Stimulated activated naive CD8-positive, alpha-beta T cell treated with anti-CD3 and anti-CD28 coated beads, Interleukin-15, amount 100 ng/mL, for 72 hours (primary cell): ENCODE results near the gene HLA-DQB1.
A peak's percentile ranks its signal among the peaks of the same experiment; 100 is the strongest.
"Not testable (repeated sequence)": the region's sequence is repeated elsewhere in the genome, so short reads cannot be mapped to it uniquely, and the experiment has no call there.

Experiments used
- ATAC-seq: fragments of 150-1000 bp; cut with Tn5 transposase; 2 replicates; pipeline ENCODE4 v1.10.0; 2021; ENCODE audit warnings: mild to moderate bottlenecking, moderate library complexity
- DNase-seq, 2 donors: peaks; one replicate each; pipeline ENCODE4 v3.0.0; 2021 to 2022
- H3K27ac Mint-ChIP-seq, 2 donors: one replicate each; pipeline ENCODE4 v1.8.0; 2022; ENCODE audit warnings: mild to moderate bottlenecking in 2 of 2, mixed read lengths in 2 of 2, moderate library complexity in 2 of 2
- H3K27me3 Mint-ChIP-seq: one replicate; pipeline ENCODE4 v1.8.0; 2022; ENCODE audit warnings: mixed read lengths
- H3K4me1 Mint-ChIP-seq: one replicate; pipeline ENCODE4 v1.8.0; 2022; ENCODE audit warnings: mild to moderate bottlenecking, mixed read lengths
- H3K4me3 Mint-ChIP-seq, 2 donors: one replicate each; pipeline ENCODE4 v1.8.0; 2022; ENCODE audit warnings: mild to moderate bottlenecking in 2 of 2, mixed read lengths in 2 of 2, moderate library complexity in 1 of 2
- H3K9me3 Mint-ChIP-seq, 2 donors: one replicate each; pipeline ENCODE4 v1.8.0; 2022; ENCODE audit warnings: mixed read lengths in 2 of 2

HLA-DQB1 gene

DNA sequence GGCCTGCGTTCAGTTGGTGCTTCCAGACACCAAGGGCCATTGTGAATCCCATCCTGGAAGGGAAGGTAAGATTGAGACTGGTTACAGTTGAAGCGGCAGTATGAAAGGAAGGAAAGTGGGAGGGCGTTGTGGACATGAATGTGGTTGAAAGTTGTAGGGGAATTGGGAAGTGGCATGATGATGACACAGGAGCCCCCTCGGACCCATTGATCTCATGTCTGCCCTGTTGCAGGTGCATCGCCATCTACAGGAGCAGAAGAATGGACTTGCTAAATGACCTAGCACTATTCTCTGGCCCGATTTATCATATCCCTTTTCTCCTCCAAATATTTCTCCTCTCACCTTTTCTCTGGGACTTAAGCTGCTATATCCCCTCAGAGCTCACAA lies 23.7 kb downstream of the HLA-DQB1 start:
- Mint-ChIP-seq H3K27me3 (no peaks in the 10 kb centered on the region), H3K27ac (no peak overlapping the region), H3K9me3 (no peaks in the 10 kb centered on the region), H3K4me3 (no peak overlapping the region), H3K4me1 (peaks cover 16% of the 10 kb centered on the region)
- ATAC-seq (no peak), DNase-seq (no peak)

DNA sequence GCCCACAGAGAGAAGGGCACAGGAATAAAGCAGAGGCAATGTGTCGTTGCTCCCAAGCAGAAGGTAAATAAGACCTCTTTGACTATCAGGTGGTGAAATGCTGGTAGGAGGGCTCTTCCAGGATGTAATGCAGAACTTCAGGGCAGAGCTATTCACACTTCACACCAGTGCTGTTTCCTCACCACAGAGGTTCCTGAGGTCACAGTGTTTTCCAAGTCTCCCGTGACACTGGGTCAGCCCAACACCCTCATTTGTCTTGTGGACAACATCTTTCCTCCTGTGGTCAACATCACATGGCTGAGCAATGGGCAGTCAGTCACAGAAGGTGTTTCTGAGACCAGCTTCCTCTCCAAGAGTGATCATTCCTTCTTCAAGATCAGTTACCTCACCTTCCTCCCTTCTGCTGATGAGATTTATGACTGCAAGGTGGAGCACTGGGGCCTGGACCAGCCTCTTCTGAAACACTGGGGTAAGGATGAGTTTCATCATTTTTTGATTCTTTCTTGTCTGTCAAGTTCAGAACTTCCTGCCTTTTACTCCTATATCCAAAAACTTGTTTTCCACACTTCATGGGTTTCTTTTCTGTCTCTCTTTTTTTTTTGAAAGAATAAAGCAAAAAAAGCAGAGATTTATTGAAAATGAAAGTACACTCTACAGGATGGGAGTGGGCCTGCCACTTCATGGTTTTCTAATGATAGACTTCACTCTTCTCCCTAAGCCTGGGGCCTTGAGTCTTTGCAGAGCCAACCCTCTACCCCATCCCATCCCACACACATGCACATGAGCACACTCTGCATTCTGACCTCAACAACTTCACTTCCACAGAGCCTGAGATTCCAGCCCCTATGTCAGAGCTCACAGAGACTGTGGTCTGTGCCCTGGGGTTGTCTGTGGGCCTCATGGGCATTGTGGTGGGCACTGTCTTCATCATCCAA lies 24.4 kb downstream of the HLA-DQB1 start:
- DNase-seq (peak in 1 of 2 donors; percentile 16), ATAC-seq (peak; percentile 68)
- peaks cover 22% of the 10 kb centered on the region for H3K4me1 Mint-ChIP-seq
- not testable (repeated sequence) for H3K4me3 Mint-ChIP-seq, H3K9me3 Mint-ChIP-seq, H3K27me3 Mint-ChIP-seq
- peak overlapping the region in 1 of 2 donors; percentile 23 for H3K27ac Mint-ChIP-seq

DNA sequence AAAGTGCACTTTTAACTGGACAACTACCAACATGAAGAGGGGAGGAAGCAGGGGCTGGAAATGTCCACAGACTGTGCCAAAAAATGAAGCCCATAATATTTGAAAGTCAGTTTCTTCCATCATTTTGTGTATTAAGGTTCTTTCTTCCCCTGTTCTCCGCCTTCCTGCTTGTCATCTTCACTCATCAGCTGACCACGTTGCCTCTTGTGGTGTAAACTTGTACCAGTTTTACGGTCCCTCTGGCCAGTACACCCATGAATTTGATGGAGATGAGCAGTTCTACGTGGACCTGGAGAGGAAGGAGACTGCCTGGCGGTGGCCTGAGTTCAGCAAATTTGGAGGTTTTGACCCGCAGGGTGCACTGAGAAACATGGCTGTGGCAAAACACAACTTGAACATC lies 25.3 kb downstream of the HLA-DQB1 start:
- Mint-ChIP-seq H3K4me1 (peaks cover 24% of the 10 kb centered on the region), H3K27me3 (peaks cover 11% of the 10 kb centered on the region), H3K4me3 (no peak overlapping the region), H3K27ac (no peak overlapping the region), H3K9me3 (no peaks in the 10 kb centered on the region)
- DNase-seq (no peak), ATAC-seq (no peak)

DNA sequence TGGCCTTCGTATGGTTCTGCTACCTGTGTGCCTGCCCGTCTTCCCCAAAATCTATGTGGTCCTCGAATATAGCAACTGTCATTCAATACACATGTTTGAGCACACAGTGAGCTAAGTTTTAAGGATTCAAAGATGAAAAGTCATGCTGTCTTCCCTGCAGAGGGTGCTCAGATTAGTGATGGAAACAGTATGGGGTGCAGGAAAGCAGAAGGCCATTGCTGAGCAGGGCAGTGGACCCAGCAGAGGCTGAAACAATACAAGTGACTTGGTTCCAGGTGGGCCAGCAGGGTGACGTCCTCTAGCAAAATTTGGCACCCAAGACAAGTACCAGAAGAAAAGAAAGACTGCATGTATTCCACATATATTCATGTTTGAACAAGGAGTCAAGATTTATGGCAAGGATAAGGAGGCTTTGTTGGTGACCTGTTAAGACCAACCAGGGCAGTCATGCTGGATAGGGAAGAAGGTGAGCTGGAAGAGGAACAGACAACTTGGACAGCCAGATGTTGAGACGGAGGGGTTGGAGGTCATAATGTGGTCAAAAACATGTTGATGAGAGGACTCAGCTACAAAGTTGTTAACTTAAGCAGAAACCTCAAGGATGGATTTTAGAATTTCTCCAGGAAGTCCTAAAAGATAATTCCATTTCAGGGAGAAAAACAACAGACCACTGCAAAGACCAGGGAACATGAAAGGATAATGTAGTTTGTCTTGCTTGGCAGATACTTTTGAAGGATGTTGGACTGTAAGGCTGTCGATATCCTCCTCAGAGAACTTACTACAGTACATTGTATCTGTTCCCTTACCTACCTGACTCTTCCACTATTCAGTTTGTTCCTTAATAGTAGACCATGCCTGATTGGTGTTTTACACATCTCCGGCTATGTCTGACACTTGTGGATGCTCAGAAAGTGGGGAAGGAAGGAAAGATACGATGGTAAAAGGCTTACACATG lies 26.7 kb downstream of the HLA-DQB1 start:
- Mint-ChIP-seq H3K4me1 (peaks cover 25% of the 10 kb centered on the region), H3K27ac (no peak overlapping the region), H3K4me3 (no peak overlapping the region), H3K9me3 (no peaks in the 10 kb centered on the region), H3K27me3 (peaks cover 24% of the 10 kb centered on the region)
- no peak for ATAC-seq
- no peak for DNase-seq

DNA sequence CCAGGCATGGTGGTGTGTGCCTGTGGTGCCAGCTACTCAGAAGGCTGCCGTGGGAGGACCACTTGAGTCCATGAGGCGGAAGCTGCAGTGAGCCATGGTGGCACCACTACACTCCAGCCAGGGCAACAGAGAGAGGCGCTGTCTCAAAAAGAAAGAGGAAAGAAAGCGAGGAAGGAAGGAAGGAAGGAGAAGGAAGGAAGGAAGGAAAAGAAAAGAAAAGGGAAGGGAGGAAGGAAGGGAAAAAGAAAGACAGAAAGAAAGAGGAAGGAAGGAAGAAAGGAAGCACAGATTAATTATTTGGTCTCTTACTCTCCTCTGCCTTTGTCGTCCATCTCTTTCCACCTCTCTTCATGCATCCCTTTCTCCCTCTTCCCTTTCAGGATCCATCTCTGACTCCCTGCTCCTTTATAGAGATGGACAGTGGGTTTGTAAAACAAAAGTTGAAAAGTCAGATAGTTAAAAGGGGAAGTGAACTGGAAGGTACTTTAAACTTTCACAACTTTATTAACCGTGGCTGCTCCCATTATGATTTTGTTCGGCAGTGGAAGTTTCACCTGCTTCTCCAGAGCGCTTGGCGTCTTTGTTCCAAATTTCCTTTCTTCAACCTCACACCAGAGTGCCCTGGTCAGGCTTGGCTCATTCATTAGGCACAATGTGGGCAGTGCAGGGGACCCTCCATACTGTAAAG lies 27.8 kb downstream of the HLA-DQB1 start:
- ATAC-seq = no peak
- no peak for DNase-seq
- Mint-ChIP-seq H3K4me3 (no peak overlapping the region), H3K9me3 (no peaks in the 10 kb centered on the region), H3K27me3 (peaks cover 27% of the 10 kb centered on the region), H3K27ac (no peak overlapping the region), H3K4me1 (peaks cover 36% of the 10 kb centered on the region)

DNA sequence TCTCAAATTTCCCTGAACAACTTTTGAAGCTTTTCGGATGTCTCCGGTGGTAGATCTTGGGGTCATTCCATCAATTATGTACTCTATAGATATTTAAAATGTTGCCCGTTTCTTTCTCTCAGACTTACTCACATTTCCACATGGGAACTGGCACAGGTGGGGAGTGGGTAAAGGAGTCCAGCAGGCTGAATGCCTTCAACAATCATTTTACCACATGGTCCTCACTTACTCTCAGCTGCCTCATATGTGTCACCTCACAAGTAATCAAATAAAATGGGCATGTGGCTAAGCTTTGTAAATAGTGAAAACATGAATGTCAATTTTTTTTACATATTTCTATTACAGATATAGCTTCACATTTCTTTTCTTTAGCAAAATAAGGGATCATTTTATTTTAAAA lies 28.6 kb downstream of the HLA-DQB1 start:
- Mint-ChIP-seq H3K27ac (no peak overlapping the region), H3K4me1 (peaks cover 35% of the 10 kb centered on the region), H3K4me3 (no peak overlapping the region), H3K27me3 (peaks cover 27% of the 10 kb centered on the region), H3K9me3 (no peaks in the 10 kb centered on the region)
- ATAC-seq = no peak
- DNase-seq = no peak

DNA sequence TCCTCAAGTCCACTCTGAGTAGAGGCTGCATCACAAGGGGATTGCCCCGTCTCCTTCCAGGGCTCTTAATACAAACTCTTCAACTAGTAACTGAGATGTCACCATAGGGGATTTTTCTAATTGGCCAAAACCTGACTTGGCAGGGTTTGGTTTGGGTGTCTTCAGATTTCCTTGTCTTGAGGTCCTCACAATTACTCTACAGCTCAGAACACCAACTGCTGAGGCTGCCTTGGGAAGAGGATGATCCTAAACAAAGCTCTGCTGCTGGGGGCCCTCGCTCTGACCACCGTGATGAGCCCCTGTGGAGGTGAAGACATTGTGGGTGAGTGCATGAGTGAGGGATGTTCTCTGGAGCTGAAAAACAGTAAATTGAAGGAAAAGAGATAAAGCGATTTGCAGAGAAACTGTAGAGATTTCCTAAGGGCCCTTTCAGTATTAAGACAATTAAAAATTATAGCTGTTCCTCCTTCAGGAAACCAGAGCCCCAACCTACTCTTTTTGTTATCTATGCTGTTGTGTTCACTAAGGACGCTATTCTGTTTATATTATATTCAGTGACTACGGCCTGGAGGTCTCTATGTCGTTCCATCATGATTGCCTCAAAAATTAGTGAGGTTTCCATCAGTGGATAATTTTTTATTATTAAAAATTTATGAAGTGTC lies 29.1 kb downstream of the HLA-DQB1 start, which contains the start of gene HLA-DQA1:
Gene HLA-DQA1, plus strand, starts transcription at position 188 of the 662 bp plus-strand sequence. Its CDS starts 53 bp downstream, at position 241.
- no peak for DNase-seq
- no peak for ATAC-seq
- Mint-ChIP-seq H3K4me1 (peaks cover 30% of the 10 kb centered on the region), H3K27ac (no peak within 1 kb of the TSS), H3K9me3 (no peaks in the 10 kb centered on the region), H3K27me3 (peaks cover 27% of the 10 kb centered on the region), H3K4me3 (peak within 1 kb of the TSS in 1 of 2 donors; percentile 42)

DNA sequence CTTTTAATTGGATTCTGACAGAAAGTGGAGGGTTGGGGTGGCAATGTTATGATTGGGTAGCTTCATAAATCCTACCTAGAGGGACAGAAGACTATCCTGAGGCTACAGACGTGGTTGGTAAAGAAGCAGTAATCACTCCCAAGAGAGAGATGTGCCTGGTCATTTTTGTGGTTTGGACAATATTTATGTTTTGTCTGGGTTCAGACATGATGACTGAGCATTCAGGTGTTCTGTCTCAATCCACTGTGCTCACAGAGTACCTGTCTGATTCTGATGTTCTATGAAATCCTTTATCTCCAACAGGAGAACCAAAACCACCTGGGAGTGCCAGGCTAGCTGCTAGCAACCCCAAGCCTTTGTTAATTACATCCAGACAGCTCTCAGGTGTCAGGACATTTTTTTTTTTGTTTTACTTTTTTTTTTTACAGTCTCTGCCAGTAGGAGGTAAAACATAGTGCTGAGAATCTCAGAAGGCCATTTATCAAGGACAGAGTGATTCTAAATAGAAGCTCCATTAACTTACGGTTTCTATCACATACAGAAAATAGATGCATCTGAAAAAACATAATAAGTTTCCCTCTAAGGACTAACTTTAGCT lies 30.8 kb downstream of the HLA-DQB1 start:
- Mint-ChIP-seq H3K27ac (no peak overlapping the region), H3K4me3 (no peak overlapping the region), H3K4me1 (peaks cover 22% of the 10 kb centered on the region), H3K27me3 (peaks cover 27% of the 10 kb centered on the region), H3K9me3 (no peaks in the 10 kb centered on the region)
- ATAC-seq (no peak), DNase-seq (no peak)

DNA sequence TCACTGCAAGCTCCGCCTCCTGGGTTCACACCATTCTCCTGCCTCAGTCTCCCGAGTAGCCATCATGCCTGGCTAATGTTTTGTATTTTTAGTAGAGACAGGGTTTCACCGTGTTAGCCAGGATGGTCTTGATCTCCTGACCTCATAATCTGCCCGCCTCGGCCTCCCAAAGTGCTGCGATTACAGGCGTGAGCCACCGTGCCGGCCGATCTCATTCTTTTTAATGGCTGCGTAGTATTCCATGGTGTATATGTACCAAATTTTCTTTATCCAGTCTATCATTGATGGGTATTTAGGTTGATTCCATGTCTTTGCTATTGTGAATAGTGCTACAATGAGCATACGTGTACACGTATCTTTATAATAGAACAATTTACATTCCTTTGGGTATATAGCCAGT lies 36.7 kb downstream of the HLA-DQB1 start:
- not testable (repeated sequence) for H3K27me3 Mint-ChIP-seq, H3K27ac Mint-ChIP-seq, H3K9me3 Mint-ChIP-seq, ATAC-seq, H3K4me3 Mint-ChIP-seq, DNase-seq
- H3K4me1 Mint-ChIP-seq = peaks cover 27% of the 10 kb centered on the region

DNA sequence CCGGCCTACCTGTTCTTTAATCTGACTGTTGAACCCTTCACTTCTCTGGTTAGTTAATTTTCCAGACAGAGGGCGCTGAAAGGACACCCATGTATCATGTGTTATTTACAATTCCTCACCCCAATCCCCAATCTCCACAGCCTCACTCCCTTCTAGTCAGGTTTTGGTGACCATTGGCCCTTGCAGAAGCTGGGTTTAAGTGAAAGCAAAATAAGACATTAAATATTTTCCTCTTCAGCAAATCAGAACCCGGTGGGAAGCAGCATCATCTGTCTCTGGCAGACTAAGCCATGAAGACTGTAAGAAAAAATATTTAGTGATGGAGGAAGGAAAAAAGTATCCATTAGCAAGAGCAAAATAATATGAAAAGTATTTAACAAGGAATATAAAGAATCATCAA lies 38.6 kb downstream of the HLA-DQB1 start:
- ATAC-seq (no peak), DNase-seq (peak; percentile 13 to 29)
- no peaks in the 10 kb centered on the region for H3K27me3 Mint-ChIP-seq
- no peaks in the 10 kb centered on the region for H3K9me3 Mint-ChIP-seq
- peaks cover 29% of the 10 kb centered on the region for H3K4me1 Mint-ChIP-seq
- no peak overlapping the region for H3K4me3 Mint-ChIP-seq
- H3K27ac Mint-ChIP-seq = no peak overlapping the region

DNA sequence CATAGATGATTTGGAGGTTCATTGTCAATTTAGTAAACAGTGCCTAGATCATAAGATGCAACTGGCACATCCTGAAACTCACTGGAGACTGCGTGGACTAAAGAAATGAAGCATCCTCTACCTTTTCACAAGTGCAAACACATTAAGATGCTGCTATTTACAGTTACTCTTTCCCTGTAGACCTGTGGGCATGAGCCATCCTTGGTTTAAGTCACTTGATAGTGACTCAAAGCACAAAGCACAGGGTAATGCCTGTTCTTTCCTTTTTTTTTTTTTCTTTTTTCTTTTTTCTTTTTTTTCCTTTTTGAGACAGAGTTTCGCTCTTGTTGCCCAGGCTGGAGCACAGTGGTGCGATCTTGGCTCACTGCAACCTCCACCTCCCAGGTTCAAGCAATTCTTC lies 39.2 kb downstream of the HLA-DQB1 start:
- peaks cover 35% of the 10 kb centered on the region for H3K4me1 Mint-ChIP-seq
- H3K4me3 Mint-ChIP-seq = no peak overlapping the region
- H3K27me3 Mint-ChIP-seq = no peaks in the 10 kb centered on the region
- ATAC-seq (no peak), DNase-seq (no peak)
- H3K27ac Mint-ChIP-seq = no peak overlapping the region
- no peaks in the 10 kb centered on the region for H3K9me3 Mint-ChIP-seq

DNA sequence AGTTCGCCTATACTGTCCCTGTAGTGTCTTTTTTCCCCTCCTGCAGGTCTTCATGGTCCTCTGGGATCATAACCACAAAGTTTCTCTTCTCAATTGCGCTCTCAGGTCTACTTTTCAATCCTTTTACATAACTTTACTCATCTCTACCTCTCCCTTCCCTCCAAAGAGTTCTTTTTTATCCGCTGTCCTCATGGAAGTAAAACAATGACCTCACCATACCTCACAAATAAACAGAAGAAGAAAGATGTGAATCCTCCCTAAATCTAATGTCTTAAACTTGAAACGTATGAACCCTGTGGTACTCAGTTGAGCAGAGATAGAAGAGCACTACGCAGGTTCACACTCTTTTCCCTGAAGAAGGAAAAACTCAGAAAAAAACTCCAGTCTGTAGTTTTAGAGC lies 41.3 kb downstream of the HLA-DQB1 start:
- H3K4me1 Mint-ChIP-seq = peaks cover 50% of the 10 kb centered on the region
- no peak for ATAC-seq

DNA sequence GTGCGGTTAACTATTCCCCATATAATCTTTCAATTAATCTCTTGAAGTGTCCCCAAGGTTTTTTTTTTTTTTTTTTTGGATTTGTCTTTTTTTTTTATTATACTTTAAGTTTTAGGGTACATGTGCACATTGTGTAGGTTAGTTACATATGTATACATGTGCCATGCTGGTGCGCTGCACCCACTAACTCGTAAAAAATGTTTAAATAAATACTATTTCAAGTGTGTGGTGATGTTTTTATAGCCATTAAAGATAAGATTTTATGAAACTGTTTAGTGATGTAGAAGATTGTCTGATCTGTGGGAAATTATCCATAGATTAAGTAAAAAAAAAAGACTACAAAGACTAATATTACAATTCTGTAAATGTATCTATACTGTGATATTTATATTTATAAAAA lies 41.9 kb downstream of the HLA-DQB1 start:
- Mint-ChIP-seq H3K9me3 (no peaks in the 10 kb centered on the region), H3K4me1 (peaks cover 50% of the 10 kb centered on the region), H3K27ac (no peak overlapping the region), H3K27me3 (no peaks in the 10 kb centered on the region), H3K4me3 (no peak overlapping the region)
- ATAC-seq (no peak), DNase-seq (no peak)

More for the DNA sequence above, 41.3 kb downstream of the HLA-DQB1 start:
- Mint-ChIP-seq H3K27me3 (no peaks in the 10 kb centered on the region), H3K4me3 (no peak overlapping the region), H3K9me3 (no peaks in the 10 kb centered on the region), H3K27ac (no peak overlapping the region)
- DNase-seq = no peak

DNA sequence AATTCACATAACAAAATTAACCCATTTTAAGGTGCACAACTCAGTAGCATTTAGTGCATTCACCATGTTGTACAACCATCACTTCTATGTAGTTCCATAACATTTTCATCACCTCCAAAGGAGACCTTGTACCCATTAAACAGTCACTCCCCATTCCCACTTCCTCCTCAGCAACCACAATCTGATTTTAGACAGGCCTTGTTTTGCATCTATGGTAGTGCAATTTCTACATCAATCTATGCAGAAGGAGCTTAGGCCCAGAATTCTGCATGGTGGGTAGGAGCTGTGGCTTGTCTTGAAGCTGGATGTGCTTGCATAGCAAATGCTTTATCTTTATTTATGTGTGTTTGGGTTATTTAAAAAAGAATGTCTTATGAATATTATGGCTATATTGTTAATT lies 42.8 kb downstream of the HLA-DQB1 start:
- Mint-ChIP-seq H3K4me3 (peak overlapping the region; percentile 6 to 14), H3K27ac (no peak overlapping the region), H3K4me1 (peaks cover 50% of the 10 kb centered on the region), H3K9me3 (peaks cover 0 to 1% of the 10 kb centered on the region in 2 donors), H3K27me3 (no peaks in the 10 kb centered on the region)
- ATAC-seq = no peak
- DNase-seq = no peak
